ENCODE results near the gene SEC11C.

The SEC11C gene

DNA sequence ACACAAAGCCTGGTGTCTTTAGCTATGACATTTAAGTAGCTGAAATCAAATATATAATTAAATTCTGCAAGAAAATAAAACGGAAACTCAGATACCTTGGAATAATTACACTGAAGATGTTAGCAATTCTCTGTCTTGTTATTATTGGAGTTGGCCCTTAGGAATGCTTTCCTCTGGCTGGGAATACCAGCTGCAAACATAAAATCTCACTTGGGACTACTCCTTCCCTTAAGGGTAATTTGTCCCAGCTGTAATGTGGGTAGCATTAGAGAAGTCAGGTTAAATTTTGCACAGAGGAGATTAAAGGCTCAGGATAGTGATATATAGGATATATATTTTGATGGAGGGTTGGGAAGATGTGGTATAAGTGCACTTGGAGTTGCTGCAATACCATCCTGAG is 43.0 kb downstream of the SEC11C start:
- in situ Hi-C loops (cut with MboI; ENCODE audit: low sequenced_read_pairs, unreplicated experiment): no loop called here
- TF ChIP-seq, protein P1, sequence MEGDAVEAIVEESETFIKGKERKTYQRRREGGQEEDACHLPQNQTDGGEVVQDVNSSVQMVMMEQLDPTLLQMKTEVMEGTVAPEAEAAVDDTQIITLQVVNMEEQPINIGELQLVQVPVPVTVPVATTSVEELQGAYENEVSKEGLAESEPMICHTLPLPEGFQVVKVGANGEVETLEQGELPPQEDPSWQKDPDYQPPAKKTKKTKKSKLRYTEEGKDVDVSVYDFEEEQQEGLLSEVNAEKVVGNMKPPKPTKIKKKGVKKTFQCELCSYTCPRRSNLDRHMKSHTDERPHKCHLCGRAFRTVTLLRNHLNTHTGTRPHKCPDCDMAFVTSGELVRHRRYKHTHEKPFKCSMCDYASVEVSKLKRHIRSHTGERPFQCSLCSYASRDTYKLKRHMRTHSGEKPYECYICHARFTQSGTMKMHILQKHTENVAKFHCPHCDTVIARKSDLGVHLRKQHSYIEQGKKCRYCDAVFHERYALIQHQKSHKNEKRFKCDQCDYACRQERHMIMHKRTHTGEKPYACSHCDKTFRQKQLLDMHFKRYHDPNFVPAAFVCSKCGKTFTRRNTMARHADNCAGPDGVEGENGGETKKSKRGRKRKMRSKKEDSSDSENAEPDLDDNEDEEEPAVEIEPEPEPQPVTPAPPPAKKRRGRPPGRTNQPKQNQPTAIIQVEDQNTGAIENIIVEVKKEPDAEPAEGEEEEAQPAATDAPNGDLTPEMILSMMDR (IDR thresholded peaks at IDR 0.05; ENCODE audit: borderline replicate concordance, control extremely low read depth, extremely low read depth, insufficient read depth, missing control alignments): no peak
- DNase-seq (ENCODE audit: low spot score): no peak

DNA sequence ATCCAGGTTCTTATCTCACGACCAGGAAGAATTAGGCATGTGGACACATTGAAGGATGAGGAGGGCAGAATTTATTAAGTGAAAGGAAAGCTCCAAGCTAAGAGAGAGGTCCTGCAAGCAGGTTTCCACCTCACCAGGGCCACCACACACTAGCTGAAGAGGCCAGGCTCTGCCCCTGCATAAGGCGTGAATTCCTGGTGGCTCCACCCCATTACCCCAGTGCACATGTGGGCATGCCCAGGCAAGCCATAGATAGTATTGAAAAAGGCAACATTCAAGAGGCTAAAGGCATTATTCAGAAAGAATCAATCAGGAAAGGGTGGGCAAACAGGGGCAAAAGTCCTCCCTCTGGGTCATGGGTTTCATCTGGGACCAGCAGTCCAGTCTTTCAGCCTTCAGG is 49.3 kb downstream of the SEC11C start:
- no peak for DNase-seq (ENCODE audit: low spot score)
- TF ChIP-seq, protein P1 (IDR thresholded peaks at IDR 0.05; ENCODE audit: borderline replicate concordance, control extremely low read depth, extremely low read depth, insufficient read depth, missing control alignments): no peak

DNA sequence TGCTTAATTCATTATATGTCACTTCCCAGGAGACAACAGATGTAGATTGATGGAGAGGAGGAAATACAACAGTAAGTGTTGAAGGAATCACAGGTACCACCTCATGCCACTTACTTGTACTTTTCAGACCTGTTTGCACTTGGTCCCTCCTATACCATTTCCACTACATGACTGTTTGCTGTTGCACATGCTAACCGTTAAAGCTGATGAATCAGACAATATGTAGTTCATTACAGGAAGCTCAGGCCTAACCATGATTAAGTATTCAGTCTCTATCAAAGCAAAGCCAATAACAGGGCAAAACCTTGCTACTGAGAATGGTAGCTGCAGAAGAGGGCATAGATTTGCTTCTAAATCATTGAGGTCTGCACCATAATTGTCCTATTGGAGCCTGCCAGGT is 50.1 kb downstream of the SEC11C start:
- TF ChIP-seq, protein P1 (IDR thresholded peaks at IDR 0.05; ENCODE audit: borderline replicate concordance, control extremely low read depth, extremely low read depth, insufficient read depth, missing control alignments): no peak
- in situ Hi-C loops (cut with MboI; ENCODE audit: low sequenced_read_pairs, unreplicated experiment): no loop called here
- no peak for DNase-seq (ENCODE audit: low spot score)

More for the DNA sequence above, 49.3 kb downstream of the SEC11C start:
- in situ Hi-C loops (cut with MboI; ENCODE audit: low sequenced_read_pairs, unreplicated experiment): no loop called here

DNA sequence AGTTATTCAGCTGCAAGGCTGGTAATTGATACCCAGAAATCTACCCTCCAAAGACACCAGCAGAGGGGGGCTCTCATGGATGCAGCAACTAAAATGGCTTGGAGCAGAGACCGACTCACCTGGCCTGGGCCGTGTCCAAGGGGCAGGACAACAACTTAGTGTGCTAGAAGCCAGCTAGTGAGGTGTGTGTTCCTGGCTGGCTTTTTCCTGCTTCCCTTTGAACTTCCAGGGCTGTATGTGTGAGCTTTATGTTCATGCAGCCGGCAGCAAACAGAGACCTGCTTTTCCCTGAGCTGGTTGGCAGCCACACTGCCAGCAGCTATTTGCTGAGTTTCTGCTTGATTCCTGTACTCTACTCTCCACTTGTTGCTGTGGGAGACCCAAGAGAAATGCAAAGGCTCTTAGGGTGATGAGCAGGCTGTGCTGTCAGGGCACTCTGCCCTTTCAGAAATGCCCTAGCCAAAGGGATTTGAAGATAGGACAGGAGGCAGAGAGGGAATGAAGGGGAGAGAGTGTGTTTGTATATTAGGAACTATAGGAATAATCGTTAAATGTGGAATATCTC is 56.6 kb downstream of the SEC11C start:
- no peak for DNase-seq (ENCODE audit: low spot score)
- in situ Hi-C loops (cut with MboI; ENCODE audit: low sequenced_read_pairs, unreplicated experiment): no loop called here
- TF ChIP-seq, protein P1 (IDR thresholded peaks at IDR 0.05; ENCODE audit: borderline replicate concordance, control extremely low read depth, extremely low read depth, insufficient read depth, missing control alignments): no peak

DNA sequence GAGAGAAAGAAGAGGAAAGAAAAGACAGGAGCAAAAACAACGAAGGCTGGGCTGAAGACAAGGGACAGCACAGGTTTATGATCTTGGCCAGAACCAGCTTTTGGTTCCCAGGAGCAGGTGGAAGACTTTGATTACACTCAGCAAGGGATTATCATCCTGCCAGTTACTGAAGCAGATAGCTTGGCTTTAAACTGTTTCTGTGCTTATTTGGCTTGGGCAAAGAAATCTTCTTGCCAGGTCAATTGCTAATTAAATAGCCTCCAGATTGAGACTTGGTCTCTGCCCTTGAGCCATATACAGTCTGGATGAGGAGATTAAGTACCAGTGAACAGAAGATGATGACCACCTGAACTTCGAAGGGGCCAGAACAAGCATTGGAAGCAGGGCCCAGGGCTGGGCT is 58.0 kb downstream of the SEC11C start:
- in situ Hi-C loops (cut with MboI; ENCODE audit: low sequenced_read_pairs, unreplicated experiment): no loop called here
- TF ChIP-seq, protein P1 (IDR thresholded peaks at IDR 0.05; ENCODE audit: borderline replicate concordance, control extremely low read depth, extremely low read depth, insufficient read depth, missing control alignments): no peak
- no peak for DNase-seq (ENCODE audit: low spot score)

DNA sequence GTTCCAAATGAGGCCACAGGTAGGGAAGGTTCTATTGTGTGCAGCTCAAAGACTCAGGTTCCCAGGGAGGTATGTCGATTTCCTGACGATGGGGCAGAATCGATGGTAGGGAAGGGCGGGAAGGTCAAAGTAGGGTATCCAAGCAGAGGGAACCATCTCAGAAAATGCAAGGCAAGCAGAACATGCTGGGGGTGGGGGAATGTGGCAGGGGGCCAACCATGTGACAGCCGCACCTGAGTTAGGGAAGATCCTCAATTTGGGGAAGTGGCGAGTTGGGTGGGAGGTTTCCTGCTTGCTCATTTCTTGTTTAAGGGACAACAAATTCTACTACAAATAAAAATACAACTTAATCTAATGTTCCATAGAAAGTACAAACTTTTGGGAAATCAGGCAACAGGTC is 58.5 kb downstream of the SEC11C start:
- in situ Hi-C loops (cut with MboI; ENCODE audit: low sequenced_read_pairs, unreplicated experiment): no loop called here

More for the DNA sequence above, 58.5 kb downstream of the SEC11C start:
- DNase-seq (ENCODE audit: low spot score): no peak
- TF ChIP-seq, protein P1 (IDR thresholded peaks at IDR 0.05; ENCODE audit: borderline replicate concordance, control extremely low read depth, extremely low read depth, insufficient read depth, missing control alignments): no peak
